Ectodermal cell (in vitro differentiated cells): ENCODE data around the gene IL19.

Experiments
- H3K27ac ChIP-seq: 2 replicates; pipeline ENCODE4 v1.7.0; 2013; ENCODE audit warnings: mild to moderate bottlenecking, low read depth, low read length; ENCODE audit not compliant: insufficient read depth, poor library complexity, severe bottlenecking
- H3K27me3 ChIP-seq: 2 replicates; pipeline ENCODE4 v1.7.0; 2013; ENCODE audit warnings: mild to moderate bottlenecking, low read length; ENCODE audit not compliant: insufficient read depth, control insufficient read depth, poor library complexity, severe bottlenecking
- H3K36me3 ChIP-seq: one replicate; pipeline ENCODE4 v1.7.0; 2013; ENCODE audit warnings: low read length; ENCODE audit not compliant: control insufficient read depth, insufficient read depth
- H3K4me1 ChIP-seq: one replicate; pipeline ENCODE4 v1.7.0; 2013; ENCODE audit warnings: low read length; ENCODE audit not compliant: control insufficient read depth, insufficient read depth
- H3K4me3 ChIP-seq: 2 replicates; pipeline ENCODE4 v1.7.0; 2013; ENCODE audit warnings: low read depth, low read length, control low read depth; ENCODE audit not compliant: insufficient read depth
- H3K9me3 ChIP-seq: 2 replicates; pipeline ENCODE4 v1.7.0; 2013; ENCODE audit warnings: mild to moderate bottlenecking, low read length, moderate library complexity; ENCODE audit not compliant: control insufficient read depth
- WGBS, 2 experiments: methylation state at CpG; one replicate each; pipeline ENCODE4 v1.1.7; 2013; ENCODE audit warnings: missing lambda C conversion rate in 2 of 2; 5-methylcytosine and 5-hydroxymethylcytosine counted together

The IL19 gene

GRCh38 chr1:206867239-206867638, 96.7 kb downstream of the IL19 start:
- WGBS, 2 experiments = 90 to 96% methylated on average over 1 of the region's 1 CpG
- H3K27ac ChIP-seq = no peak overlapping the region
- no peaks in the 10 kb centered on the region for H3K27me3 ChIP-seq
- no peaks in the 10 kb centered on the region for H3K36me3 ChIP-seq
- H3K4me3 ChIP-seq = no peak overlapping the region
- no peaks in the 10 kb centered on the region for H3K4me1 ChIP-seq
- H3K9me3 ChIP-seq = no peaks in the 10 kb centered on the region

GRCh38 chr1:206867716-206868115, 97.1 kb downstream of the IL19 start:
- H3K27me3 ChIP-seq = no peaks in the 10 kb centered on the region
- H3K27ac ChIP-seq = no peak overlapping the region
- no peaks in the 10 kb centered on the region for H3K4me1 ChIP-seq
- no peak overlapping the region for H3K4me3 ChIP-seq
- no peaks in the 10 kb centered on the region for H3K9me3 ChIP-seq
- H3K36me3 ChIP-seq = no peaks in the 10 kb centered on the region

GRCh38 chr1:206868264-206868663, 97.7 kb downstream of the IL19 start:
- H3K36me3 ChIP-seq = no peaks in the 10 kb centered on the region
- 71 to 89% methylated on average over 1 of the region's 1 CpG for WGBS, 2 experiments
- no peaks in the 10 kb centered on the region for H3K27me3 ChIP-seq
- H3K4me3 ChIP-seq = no peak overlapping the region
- H3K4me1 ChIP-seq = no peaks in the 10 kb centered on the region
- no peak overlapping the region for H3K27ac ChIP-seq
- H3K9me3 ChIP-seq = no peaks in the 10 kb centered on the region

- no peaks in the 10 kb centered on the region for H3K36me3 ChIP-seq
- 90 to 95% methylated on average over 3 of the region's 3 CpGs for WGBS, 2 experiments
- H3K4me1 ChIP-seq = no peaks in the 10 kb centered on the region
- H3K9me3 ChIP-seq = no peaks in the 10 kb centered on the region
- no peak overlapping the region for H3K4me3 ChIP-seq
- H3K27me3 ChIP-seq = no peaks in the 10 kb centered on the region
- no peak overlapping the region for H3K27ac ChIP-seq
These were observed 101.6 kb downstream of the IL19 start for GRCh38 chr1:206872139-206872538.

- WGBS, 2 experiments = 93 to 94% methylated on average over 3 of the region's 3 CpGs
- no peak overlapping the region for H3K4me3 ChIP-seq
- no peaks in the 10 kb centered on the region for H3K4me1 ChIP-seq
- no peaks in the 10 kb centered on the region for H3K9me3 ChIP-seq
- H3K27ac ChIP-seq = no peak overlapping the region
- no peaks in the 10 kb centered on the region for H3K36me3 ChIP-seq
- H3K27me3 ChIP-seq = no peaks in the 10 kb centered on the region
These were observed 103.1 kb downstream of the IL19 start for GRCh38 chr1:206873603-206874188.

- Histone ChIP-seq H3K27ac (no peak overlapping the region), H3K9me3 (no peaks in the 10 kb centered on the region), H3K4me1 (no peaks in the 10 kb centered on the region), H3K27me3 (no peaks in the 10 kb centered on the region), H3K36me3 (no peaks in the 10 kb centered on the region), H3K4me3 (no peak overlapping the region)
- WGBS, 2 experiments = 100% methylated on average over 1 of the region's 3 CpGs; no CpG with 5 or more reads in 1 of the 2 experiments
These were observed 105.3 kb downstream of the IL19 start for GRCh38 chr1:206875752-206876377.

- no peaks in the 10 kb centered on the region for H3K4me1 ChIP-seq
These were observed 107.9 kb downstream of the IL19 start for GRCh38 chr1:206878456-206878855.

GRCh38 chr1:206880314-206880713, 109.7 kb downstream of the IL19 start:
- Histone ChIP-seq H3K36me3 (no peaks in the 10 kb centered on the region), H3K27me3 (no peaks in the 10 kb centered on the region), H3K27ac (no peak overlapping the region), H3K4me3 (no peak overlapping the region), H3K4me1 (no peaks in the 10 kb centered on the region), H3K9me3 (no peaks in the 10 kb centered on the region)
- 88 to 91% methylated on average over 2 to 3 of the region's 3 CpGs for WGBS, 2 experiments

More at GRCh38 chr1:206878456-206878855, 107.9 kb downstream of the IL19 start:
- Histone ChIP-seq H3K4me3 (no peak overlapping the region), H3K27ac (no peak overlapping the region), H3K36me3 (no peaks in the 10 kb centered on the region), H3K27me3 (no peaks in the 10 kb centered on the region), H3K9me3 (no peaks in the 10 kb centered on the region)

- Histone ChIP-seq H3K27me3 (no peaks in the 10 kb centered on the region), H3K4me1 (no peaks in the 10 kb centered on the region), H3K9me3 (no peaks in the 10 kb centered on the region), H3K27ac (no peak overlapping the region), H3K36me3 (no peaks in the 10 kb centered on the region), H3K4me3 (no peak overlapping the region)
- WGBS, 2 experiments = 74 to 85% methylated on average over 2 of the region's 3 CpGs
These were observed 112.0 kb downstream of the IL19 start for GRCh38 chr1:206882555-206882954.

GRCh38 chr1:206883160-206883559, 112.6 kb downstream of the IL19 start:
- Histone ChIP-seq H3K27ac (no peak overlapping the region), H3K9me3 (no peaks in the 10 kb centered on the region), H3K4me3 (no peak overlapping the region), H3K27me3 (no peaks in the 10 kb centered on the region), H3K4me1 (no peaks in the 10 kb centered on the region), H3K36me3 (no peaks in the 10 kb centered on the region)
- 98 to 100% methylated on average over 1 of the region's 1 CpG for WGBS, 2 experiments
